Brain pericyte (primary cell): ENCODE results near the gene KIF26A.
"Not testable (repeated sequence)": the region's sequence is repeated elsewhere in the genome, so short reads cannot be mapped to it uniquely, and the experiment has no call there.

Experiments
- DNase-seq: peaks from one replicate; pipeline ENCODE4 v3.0.0-alpha.2; 2012; ENCODE audit warnings: low read depth, low spot score

Gene KIF26A

DNA sequence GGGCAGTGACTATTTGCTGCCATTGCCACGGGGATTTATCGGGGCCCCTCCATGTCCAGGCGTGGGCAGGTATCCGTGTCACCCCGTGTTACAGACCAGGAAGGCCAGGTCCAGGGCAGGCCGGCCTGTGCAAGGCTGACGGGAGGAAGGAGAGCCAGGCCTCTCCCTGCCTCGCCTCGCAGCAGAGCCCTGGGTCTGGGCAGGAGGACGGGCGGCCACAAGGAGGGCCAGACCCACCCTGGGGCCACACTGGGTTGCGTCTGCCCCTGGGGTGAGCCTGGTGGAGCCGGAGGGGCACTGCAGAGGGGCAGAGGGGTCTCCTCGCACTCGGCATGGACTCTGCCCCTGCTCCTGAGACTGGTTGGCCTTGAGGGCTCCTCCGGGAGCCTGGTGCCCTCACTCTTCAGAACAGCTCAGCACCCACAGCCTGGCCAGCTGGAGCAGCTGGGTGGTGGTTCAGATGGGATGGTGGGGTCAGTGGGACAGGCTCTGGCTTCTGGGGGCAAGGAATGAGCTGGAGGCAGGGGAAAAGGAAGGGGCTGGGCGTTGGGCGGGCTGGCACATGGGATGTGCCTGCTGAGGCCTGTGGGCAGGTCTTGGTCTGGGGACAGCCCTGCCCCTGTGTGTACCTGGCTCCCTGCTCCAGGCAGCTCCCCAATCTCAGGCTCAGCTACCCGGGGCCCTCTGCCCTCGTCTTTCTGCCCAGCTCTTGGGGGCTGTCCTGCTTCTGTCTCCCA, 53.9 kb downstream of the KIF26A start:
- no peak for DNase-seq

DNA sequence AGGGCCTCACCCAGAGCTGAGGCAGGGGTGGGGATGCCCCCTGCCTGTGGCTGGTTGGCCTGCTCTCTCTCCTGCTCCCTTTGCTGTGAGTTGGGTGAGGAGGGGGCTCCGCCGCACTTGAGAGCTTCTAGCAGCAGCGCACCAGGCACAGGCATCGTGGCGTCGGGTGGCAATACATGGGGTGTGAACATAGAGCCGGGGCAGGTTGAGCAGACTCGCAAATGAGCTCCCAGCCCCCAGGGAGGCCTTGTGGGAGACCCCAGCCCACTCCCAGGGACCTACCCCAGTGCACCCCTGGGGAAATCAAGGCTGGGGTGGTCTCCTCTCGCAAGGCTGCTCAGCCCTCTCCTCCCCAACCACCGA, 54.5 kb downstream of the KIF26A start:
- no peak for DNase-seq

DNA sequence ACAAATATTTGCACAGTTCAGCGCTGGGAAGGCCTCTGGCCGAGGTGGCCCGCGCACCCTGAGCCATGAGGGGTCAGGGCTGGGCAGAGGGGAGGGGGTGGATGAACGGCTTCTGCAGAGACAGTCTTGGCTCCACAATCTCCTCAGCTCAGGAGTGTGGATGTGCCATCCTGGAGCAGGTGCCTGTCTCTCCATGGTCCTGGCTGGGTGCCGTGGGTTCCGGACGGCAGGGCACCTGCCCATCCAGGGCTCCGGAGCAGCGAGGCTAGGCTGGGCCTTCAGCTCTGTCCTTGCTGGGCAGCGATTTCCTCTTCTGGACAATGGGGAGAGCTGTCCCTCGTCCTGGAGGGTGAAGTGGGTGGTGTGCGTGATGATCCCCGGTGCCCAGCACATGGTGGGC, 55.6 kb downstream of the KIF26A start:
- DNase-seq: no peak

DNA sequence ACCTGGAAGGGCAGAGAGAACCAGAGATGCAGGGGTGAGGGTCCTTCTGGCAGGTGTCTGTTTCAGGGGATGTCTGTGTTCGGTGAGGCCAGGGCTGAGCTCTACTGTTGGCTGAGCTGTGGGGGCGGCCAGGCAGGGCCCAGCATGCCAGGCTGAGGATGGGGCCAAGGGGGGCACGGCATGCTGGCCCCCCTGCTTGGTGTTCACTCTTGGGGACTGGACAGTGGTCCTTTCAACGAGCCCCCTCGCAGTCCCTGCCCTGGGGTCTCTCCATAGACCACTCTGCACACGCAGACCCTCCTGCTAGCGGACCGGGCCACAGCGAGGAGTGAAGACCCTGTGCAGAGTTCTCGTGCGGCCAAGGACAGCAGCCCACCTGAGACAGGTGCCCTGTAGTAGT, 56.3 kb downstream of the KIF26A start:
- no peak for DNase-seq

DNA sequence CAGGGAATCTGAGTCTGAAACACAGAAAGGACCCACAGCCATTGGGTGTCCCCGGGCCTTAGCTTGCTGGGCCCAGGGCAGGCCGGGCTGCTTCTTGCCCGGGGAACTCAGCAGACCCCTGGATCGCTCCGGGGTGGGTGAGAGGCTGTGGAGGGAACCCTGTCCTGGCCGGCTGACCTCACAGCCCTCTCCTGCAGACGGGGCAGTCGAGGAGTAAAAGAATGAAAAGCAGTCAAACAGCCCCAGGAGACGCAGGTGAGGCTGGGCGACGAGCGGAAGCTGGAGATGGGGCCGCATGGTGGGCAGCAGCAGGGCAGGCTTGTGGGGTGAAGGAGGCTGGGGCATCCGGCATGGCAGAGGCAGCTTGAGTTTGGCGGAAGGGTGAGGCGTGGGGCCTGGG, 57.0 kb downstream of the KIF26A start:
- DNase-seq: no peak

DNA sequence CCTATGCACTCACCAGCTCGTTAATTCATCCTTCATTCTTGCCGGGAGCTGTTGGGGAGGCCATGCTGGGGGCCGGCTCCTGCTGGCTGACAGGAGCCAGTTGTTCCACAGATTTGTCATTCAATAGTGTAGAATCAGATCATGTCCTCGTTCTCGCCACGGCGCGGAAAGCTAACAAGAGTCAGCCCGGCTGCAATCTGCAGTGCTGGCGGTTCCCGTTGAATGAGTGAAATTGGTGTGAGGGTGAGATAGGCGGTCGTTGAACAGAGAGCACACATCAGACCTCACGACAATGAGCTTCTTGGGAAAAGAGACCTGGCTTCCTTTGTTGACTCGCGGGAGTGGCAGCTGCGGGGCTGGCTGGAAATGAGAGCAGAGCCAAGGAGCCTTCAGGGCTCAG, 57.5 kb downstream of the KIF26A start:
- DNase-seq: no peak

DNA sequence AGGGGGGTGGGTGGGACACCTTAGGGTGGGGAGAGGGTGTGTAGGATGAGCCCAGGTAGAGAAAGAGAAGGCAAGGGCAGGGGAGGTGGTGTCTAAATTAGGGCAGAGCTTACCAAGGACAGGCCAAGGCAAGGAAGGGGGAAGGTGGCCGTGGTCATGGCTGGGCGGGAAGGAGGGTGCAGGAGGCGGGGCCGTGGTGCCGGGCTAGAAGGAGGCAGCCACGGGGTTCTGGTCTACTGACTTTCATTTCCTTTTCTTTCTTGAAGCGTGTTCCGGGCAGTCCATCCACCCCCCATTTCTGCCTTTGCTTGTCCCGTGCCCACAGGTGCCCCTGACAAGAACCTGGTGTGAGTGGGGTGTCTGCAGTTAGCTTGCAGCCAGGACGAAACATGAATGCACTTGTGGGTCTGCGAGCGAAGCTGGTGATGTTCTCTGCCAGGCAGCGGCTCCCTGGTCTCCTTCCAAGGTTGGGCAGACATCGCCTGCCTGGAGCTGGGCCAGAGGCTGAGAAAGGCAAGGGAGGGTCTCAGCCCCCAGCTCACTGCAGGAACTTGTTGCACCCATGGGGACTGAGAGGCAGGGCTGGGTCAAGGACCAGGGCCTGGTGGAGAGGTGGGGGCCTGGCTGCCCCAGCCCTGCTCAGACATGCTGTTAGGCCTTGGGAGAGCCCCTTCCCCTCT, 58.2 kb downstream of the KIF26A start:
- DNase-seq: no peak

DNA sequence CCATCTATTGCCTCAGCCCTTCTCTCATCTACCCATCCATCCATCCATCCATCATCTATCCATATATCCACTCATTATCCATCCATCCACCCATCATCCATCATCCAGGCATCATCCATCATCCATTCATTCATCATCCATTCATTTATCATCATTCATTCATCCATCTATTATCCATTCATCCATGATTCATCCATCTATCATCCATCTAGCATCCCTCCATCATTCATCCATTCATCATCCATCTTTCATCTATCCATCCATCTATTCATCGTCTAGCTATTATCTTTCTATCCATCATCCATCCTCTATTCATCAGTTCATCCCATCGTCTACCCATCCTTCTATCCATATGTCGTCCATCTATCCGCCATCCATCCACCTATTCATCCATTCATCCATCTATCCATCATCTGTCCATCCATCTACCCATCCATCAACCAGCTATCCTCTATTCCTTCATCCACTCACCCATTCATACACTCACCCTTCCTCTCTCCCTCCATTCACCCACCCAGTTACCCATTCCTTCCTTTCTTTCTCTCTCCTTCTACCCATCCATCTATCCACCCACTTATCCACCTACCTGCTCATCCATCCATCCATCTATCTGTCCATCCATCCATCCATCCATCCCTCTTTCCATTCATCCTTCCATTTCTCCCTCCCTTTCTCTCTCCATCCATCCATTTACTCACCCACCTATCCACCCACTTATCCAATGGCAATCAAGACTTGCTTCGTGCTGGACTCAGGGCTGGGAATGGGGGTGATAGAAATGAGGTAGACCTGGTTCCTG, 59.3 kb downstream of the KIF26A start:
- no peak for DNase-seq

DNA sequence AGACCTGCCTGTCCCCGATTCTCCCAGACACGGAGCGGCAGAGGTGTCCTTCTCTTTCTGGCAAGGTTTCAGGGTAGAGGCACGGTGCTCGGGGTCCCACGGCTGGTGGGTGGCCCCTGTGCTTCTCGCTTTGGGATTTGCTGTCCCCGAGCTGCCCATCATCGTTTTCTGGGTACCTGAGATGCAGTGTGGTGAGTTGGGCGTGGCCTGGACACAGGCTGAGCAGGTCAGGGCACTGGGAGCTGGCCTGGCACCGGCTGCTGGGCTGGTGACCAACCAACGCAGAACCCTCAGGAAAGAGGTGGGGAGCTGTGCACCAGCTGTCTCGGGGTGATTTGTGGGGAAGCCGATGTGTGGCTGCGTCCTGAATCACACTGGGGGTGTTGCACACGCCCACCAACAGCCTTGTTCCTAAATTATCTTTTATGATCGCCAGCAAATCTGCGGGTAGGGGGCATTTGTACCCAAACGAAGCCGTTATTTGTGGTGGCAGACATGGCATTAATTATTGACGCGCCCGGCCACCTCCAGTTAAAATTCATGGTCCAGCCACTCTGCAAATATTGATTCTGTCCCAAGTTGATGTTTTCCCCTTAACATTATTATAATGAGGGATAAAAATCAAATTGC, 61.0 kb downstream of the KIF26A start:
- DNase-seq: no peak

DNA sequence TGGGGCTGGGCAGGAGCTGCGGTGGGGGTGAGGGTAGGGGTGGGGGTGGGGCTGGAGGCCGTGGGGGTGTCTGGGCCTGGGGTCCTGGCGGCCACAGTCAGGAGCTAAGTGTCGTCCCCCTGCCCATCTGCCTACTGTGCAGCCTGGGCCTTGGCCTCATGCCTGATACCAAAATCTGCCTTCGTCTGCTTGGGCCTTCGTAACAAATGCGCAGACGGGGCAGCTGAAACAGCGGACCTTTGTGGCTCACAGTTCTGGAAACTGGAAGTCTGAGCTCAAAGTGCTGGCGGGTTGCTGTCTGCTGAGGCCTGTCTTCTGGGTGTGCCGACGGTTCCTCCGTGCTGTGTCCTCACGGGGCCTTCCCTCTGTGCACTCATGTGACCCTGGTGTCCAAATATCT, 61.7 kb downstream of the KIF26A start:
- DNase-seq: no peak

DNA sequence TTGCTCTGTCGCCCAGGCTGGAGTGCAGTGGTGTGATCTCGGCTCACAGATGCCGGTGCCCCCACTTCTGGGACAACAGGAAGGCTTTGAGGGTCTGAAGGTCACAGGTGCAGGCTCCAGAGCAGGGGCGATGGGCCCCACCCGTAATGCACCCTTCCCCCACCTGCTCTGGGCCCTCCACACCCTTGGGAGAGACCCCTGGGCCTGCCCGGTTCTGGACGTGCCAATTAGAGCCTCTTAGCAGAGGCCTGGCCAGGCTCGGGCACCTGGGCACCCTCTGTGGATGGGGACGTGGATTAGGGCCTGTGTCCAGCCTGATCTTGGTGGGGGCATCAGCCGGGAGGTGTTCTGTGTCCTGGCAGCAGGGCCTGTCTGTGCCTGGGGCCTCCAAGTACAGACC, 62.2 kb downstream of the KIF26A start:
- DNase-seq: no peak

DNA sequence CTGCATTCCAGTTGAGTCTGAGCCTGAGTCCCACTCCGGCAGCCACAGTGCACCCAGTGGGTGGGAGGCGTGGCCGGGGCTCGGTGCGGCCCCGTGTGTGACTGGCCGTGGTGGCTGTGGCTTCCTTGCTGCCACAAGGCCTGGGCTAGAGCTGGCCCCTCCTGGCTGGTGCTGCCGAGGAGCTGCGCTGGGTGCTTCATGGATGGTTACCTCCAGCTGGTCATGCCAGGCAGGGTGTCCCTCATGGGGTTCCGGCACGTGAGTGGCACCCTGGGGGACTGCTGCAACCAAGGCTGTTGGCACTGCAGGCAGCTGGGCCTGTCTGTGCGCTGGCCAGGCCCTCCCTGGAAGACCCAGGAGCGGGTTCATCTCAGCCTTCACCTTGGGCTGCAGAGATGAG, 62.7 kb downstream of the KIF26A start:
- no peak for DNase-seq

DNA sequence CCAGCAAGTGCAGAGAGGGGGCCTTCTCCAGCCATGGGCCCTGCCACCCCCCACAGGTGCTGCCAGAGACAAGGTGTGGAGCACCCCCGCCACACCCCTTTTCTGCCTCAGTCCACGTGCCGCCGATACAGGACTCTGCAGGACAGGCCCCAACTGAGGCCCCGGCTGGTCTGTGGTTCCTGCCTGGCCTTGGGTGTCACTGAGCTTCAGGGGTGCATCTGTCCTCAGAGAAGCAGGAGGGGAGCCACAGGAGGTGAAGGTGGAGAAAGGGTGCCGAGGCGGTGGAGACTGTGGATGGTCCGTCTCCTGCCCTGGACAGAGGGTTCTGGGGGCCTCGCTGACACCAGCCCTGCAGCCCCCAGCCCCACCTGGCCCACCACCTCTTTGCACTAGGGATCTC, 63.1 kb downstream of the KIF26A start:
- DNase-seq: no peak

DNA sequence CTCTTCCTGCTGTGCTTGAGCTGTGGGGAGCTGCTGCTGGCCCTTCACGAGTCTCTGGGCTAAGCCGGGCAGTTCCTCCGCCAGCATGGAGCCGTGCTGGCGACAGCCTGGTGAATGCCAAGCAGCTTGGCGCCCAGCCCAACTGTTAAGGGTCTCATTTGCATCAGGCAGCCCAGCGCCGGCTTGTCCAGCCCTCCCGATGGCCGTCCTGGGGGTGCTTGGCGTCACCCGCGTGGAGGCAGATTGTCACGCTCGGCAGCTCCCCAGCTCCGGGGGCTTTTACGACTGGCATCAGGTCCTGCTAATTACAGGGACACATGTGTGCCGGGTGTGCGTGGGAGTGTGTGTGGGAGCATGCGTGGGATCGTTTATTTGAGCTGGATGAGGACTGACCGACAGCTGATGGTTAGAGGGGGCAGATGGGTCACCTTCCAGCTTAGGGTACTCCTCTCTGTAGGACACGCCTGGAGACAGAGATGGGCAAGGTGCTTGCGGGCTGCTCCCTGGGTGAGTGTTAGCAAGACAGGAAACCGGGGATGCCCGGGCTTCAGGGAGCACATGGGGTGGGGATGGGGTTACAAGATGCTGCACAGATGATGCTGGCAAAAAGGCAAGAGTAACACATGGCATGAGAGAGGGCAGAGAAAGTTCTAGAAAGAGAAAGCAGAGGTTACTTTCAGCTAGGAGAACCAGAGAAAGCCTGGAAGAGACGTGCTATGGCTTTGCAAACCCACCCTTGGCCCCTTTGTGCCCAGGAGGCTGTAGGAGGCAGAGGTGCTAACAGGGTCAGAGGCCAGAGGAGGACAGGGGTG, 64.1 kb downstream of the KIF26A start:
- no peak for DNase-seq

DNA sequence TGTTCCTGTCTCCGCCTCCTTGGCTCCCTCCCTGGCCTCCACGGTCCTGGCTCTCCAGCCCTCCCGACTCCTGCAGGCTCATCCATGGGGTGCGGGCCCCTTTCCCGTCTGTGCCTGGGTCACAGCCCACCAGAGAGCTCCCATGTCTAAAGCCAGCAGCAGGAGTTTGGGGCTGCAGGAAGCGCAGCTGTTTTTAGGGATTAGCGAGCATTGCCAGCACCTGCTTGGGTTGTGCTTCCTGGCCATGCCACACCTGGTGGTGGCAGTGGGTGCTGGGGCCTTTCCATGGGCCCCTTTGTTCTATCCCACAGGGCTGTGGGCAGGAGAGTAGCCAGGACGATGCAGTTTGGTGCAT, 64.7 kb downstream of the KIF26A start:
- DNase-seq: no peak

DNA sequence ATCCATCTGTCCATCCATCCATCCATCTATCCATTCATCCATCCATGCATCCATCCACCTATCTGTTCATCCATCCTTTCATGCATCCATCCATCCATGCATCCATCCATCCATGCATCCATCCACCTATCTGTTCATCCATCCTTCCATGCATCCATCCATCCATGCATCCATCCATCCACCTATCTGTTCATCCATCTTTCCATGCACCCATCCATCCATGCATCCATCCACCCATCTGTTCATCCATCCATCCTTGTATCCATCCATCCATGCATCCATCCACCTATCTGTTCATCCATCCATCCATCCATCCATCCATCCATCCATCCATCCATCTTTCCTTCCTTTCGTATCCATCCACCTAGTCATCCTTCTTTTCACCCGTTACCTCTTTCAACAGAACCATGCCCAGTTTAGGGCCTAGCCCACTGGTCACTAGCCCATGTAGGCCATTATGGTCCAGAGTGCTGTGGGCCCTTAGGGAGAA, 66.3 kb downstream of the KIF26A start:
- DNase-seq: no peak

DNA sequence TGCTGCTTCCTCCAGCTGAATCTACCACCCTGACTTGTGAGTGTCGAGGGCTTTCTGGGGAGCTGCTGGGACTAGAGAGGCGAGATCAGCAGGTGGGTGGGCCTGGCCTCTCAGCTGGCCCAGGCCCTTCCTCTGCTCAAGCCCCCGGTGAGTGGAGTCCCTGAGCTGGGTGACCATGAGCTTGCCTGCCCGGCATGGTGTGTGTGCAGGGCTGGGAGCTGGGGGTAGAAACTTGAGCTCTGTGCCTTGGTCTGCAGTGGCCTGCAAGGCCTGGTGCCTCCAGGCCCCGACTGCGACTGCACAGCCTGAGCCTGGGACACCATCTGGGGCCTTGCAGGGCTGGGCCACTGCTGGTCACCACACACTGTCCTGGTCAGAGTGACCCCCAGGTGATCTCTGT, 67.4 kb downstream of the KIF26A start:
- DNase-seq: no peak

DNA sequence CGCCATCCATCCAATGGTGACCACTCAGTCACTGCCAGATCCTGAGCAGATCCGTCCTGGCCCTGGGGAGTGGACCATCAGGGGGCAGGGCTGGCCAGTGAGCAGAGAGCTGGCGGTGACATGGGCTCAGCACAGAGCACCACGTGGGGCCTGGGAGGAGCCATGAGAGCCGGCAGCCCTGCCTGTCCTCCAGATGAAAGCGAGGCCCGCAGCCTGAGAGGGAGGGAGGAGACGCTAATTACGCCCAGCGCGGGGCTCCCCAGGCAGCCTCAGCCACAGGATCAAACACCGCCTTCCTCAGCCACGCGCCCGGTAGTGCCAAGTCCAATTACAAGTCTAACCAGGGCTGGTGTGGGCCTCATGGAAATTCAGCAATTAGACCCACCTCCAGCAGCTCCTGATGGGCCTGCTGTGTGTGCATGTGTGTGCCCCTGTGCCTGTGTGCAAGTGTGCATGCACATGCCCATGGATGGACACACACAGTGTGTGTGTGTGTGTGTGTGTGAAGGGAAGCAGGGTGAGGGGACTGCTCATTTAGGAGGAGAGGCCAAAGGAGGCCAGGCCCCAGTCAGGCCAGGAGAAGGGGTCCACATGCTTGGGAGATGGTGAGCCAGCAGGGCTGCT, 68.0 kb downstream of the KIF26A start:
- DNase-seq: no peak

DNA sequence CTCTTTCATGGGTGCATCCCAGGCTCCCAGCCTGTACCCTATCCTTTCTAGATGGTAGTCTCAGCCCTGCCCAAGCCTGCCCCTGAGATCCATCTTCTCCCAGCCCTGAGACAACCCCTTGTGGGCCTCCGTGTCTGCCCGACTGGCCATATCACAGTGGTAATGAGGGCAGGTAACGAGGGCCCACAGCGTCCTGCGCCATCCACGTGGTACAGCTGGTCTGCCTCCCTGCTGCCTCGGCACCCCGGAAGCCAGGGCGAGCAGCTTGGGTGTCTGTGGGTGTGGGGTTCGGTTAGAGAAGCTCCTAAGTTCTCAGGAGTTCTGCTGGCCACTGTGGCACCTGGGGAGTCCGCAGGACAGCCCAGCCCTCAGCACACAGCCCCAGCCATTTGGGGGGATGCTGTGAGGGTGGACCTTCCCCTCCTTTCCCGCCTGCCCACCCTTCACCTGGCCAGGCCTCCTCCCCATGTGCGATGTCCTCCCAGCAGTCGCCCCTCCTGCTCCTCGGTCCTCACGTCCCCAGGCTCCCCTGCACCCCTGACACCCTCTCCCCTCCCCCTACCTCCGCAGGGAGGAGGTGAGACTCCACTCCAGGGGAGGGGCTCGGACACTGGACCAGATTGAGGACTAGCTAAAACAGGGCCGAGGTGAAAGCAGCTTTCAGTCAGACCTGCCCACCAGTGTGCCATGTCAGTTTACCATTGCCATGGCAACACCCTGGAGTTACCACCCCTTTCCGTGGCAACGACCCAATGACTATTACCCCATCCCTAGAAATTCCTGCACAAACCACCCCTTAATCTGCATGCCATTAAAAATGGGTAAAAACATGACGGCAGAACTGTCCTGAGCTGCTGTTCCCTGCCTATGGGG, 69.0 kb downstream of the KIF26A start:
- no peak for DNase-seq

DNA sequence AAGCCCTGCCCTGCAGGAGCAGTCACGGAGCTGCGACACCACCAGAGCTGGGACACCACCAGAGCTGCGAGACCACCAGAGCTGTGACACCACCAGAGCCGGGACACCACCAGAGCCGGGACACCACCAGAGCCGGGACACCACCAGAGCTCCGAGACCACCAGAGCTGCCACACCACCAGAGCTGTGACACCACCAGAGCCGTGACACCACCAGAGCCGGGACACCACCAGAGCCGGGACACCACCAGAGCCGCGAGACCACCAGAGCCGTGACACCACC, 69.6 kb downstream of the KIF26A start:
- not testable (repeated sequence) for DNase-seq
